Lower lobe of right lung (tissue), 2 donors: ENCODE results near the gene DHX35. TPM values are rescaled to one million over a fixed set of nuclear protein-coding genes. Genes with fewer than 3 reads are reported as not detected.
A peak's percentile ranks its signal among the peaks of the same experiment; 100 is the strongest.

ENCODE experiments used
- ATAC-seq, 2 donors: fragments of 200-7000 bp; cut with Tn5 transposase; one replicate each; pipeline ENCODE4 v1.9.1; 2020 to 2022; ENCODE audit warnings: mild to moderate bottlenecking in 2 of 2, moderate library complexity in 2 of 2
- DNase-seq: peaks from one replicate; pipeline ENCODE4 v3.0.0-alpha.2; 2020
- H3K27ac ChIP-seq: fragments of 200-600 bp; one replicate; pipeline ENCODE4 v1.8.0; 2022
- H3K27me3 ChIP-seq: fragments of 200-600 bp; one replicate; pipeline ENCODE4 v1.8.0; 2022; ENCODE audit warnings: low read depth
- H3K36me3 ChIP-seq: fragments of 200-600 bp; one replicate; pipeline ENCODE4 v1.8.0; 2022; ENCODE audit warnings: mild to moderate bottlenecking
- H3K4me1 ChIP-seq: fragments of 200-600 bp; one replicate; pipeline ENCODE4 v1.8.0; 2022
- H3K4me3 ChIP-seq: fragments of 200-600 bp; one replicate; pipeline ENCODE4 v1.8.0; 2022; ENCODE audit warnings: mild to moderate bottlenecking
- H3K9me3 ChIP-seq: fragments of 200-600 bp; one replicate; pipeline ENCODE4 v1.8.0; 2022
- intact Hi-C: fragments of 100-400 bp; cut with DNase I; formaldehyde crosslinking; loops from one replicate; pipeline ENCODE4 v1.11.0; 2022
- total RNA-seq: library from RNA; stranded (reverse); fragmentation: NEBNext Ultra II Directional; extraction: Animal tissue kit (Norgen Biotek cat#: 25700); gene quantifications from one replicate; pipeline ENCODE4 v1.2.1, GENCODE V29; 2021
- TF ChIP-seq, protein P1 (sequence below): fragments of 200-600 bp; IDR thresholded peaks from one replicate; pipeline ENCODE4 v1.8.0; 2022; ENCODE audit warnings: antibody characterized with exemption, mild to moderate bottlenecking
- donor health status: DM: no; HTN: yes; CAD: no; lungs with severe emphysema.

DHX35 gene
- total RNA-seq, 1 donor from 2014 or later: 10.5 TPM

DNA sequence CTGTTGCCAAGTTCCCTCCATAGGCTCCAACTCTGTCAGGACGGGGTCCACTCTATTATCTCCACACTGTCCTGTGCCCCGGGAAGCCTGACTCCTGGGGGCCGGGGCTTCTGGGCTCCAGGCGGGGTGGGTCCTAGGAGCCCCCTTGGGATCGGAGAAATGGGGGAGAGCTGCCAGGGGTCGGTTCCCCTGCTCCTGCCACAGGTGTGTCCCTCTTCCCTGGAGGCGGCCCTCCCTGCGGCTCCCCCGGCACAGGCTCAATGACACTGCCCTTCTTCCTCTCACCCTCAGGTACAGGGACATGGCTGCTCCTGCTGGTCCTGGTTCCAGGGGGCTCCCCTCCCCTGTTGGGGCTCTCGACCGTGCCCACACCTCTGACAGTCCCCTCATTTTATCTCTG, 110.0 kb downstream of the DHX35 start:
- DNase-seq (no peak), ATAC-seq (peak in 1 of 2 donors; percentile 21)
- Histone ChIP-seq H3K4me1 (no peaks in the 10 kb centered on the region), H3K4me3 (no peak overlapping the region), H3K9me3 (peaks cover 3% of the 10 kb centered on the region), H3K27ac (no peak overlapping the region), H3K36me3 (no peaks in the 10 kb centered on the region), H3K27me3 (no peaks in the 10 kb centered on the region)
- intact Hi-C loops: no loop called here
- TF ChIP-seq, protein P1, sequence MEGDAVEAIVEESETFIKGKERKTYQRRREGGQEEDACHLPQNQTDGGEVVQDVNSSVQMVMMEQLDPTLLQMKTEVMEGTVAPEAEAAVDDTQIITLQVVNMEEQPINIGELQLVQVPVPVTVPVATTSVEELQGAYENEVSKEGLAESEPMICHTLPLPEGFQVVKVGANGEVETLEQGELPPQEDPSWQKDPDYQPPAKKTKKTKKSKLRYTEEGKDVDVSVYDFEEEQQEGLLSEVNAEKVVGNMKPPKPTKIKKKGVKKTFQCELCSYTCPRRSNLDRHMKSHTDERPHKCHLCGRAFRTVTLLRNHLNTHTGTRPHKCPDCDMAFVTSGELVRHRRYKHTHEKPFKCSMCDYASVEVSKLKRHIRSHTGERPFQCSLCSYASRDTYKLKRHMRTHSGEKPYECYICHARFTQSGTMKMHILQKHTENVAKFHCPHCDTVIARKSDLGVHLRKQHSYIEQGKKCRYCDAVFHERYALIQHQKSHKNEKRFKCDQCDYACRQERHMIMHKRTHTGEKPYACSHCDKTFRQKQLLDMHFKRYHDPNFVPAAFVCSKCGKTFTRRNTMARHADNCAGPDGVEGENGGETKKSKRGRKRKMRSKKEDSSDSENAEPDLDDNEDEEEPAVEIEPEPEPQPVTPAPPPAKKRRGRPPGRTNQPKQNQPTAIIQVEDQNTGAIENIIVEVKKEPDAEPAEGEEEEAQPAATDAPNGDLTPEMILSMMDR: no peak

DNA sequence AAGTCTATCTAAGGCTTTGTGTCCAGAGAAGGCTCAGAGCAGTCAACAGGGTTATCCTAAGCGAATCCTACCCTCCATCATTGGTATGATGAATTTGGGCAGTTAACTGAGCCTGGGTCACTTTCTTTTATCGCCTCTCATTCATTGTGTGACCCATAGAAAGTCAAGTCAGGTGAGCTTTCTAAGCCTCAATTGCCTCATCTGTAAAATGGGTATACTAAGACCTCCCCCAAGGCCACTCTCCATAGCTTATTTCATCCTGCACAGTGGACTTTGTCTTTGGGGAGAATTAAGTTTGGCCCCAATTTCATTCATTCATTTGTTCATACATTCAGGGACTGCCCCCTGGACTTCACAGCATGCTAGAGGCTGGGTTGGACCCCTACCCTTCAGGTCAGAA, 110.5 kb downstream of the DHX35 start:
- DNase-seq: no peak
- intact Hi-C loops: no loop called here
- TF ChIP-seq, protein P1: no peak
- Histone ChIP-seq H3K27me3 (no peaks in the 10 kb centered on the region), H3K4me1 (no peaks in the 10 kb centered on the region), H3K36me3 (no peaks in the 10 kb centered on the region), H3K9me3 (peaks cover 3% of the 10 kb centered on the region), H3K4me3 (no peak overlapping the region), H3K27ac (no peak overlapping the region)
- ATAC-seq: no peak

DNA sequence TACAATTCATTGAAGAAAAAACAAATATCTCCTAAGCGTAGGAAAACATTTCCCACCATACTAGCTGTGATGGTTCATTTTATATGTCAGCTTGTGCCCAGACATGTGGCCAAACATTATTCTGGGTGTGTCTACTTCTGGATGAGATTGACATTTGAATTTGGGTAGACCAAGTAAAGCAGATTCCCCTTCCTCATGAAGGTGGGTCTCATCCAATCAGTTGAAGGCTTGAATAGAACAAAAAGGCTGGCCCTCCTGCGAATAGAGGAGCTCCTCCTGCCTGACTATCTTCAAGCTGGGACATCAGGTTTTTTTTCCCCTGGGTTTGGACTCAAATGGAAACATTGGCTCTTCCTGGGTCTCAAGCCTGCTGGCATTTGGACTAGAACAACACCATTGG, 113.6 kb downstream of the DHX35 start:
- H3K27ac ChIP-seq: no peak overlapping the region
- H3K4me1 ChIP-seq: no peaks in the 10 kb centered on the region
- DNase-seq (no peak), ATAC-seq (no peak)
- H3K4me3 ChIP-seq: no peak overlapping the region
- intact Hi-C loops: no loop called here
- no peaks in the 10 kb centered on the region for H3K9me3 ChIP-seq
- no peaks in the 10 kb centered on the region for H3K27me3 ChIP-seq
- TF ChIP-seq, protein P1: no peak
- no peaks in the 10 kb centered on the region for H3K36me3 ChIP-seq

DNA sequence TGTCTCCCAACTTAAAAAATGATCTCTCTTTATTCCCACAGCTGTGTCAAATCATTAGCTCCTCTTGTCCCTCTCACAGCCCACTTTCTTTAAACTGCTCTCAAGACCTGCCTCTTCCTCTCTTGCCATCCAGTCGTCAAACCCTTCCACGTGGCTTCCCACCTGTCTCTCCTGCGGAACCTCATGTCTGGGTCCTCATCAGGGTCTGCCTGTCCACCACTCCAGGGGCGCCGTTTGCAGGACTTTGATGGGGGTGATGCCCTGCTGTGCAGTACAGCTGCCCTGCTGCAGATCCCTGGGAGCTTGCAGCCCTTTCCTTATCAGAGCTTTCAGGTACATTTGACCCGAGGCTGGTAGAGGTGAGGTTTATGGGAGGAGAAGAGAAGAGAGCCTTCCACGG, 114.8 kb downstream of the DHX35 start:
- no peak for DNase-seq
- H3K9me3 ChIP-seq: no peaks in the 10 kb centered on the region
- H3K4me1 ChIP-seq: no peaks in the 10 kb centered on the region
- no peak overlapping the region for H3K4me3 ChIP-seq
- intact Hi-C loops: no loop called here
- ATAC-seq: no peak
- H3K36me3 ChIP-seq: no peaks in the 10 kb centered on the region
- TF ChIP-seq, protein P1: no peak
- H3K27ac ChIP-seq: no peak overlapping the region
- peaks cover 8% of the 10 kb centered on the region for H3K27me3 ChIP-seq

DNA sequence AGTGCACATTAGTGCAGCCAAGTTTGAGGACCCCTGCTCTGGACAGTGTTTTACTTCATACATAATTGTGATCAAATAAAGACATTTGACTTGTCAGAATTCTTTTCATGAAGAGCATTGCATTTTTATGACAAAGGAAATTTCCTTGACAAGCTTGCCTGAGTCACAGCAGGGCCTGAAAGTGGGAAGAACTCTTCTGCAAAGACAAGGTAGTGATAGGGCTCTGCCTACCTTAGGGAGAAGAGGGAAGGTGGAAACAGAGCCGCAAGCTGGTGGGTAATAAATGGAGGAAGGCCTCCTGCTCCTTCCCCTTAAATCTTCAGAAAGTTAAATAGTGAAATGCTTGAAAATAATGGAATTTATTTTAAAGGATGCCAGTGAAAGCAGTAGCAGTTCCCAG, 118.2 kb downstream of the DHX35 start:
- H3K36me3 ChIP-seq: no peaks in the 10 kb centered on the region
- no peak overlapping the region for H3K27ac ChIP-seq
- H3K9me3 ChIP-seq: no peaks in the 10 kb centered on the region
- DNase-seq (no peak), ATAC-seq (no peak)
- intact Hi-C loops: no loop called here
- no peaks in the 10 kb centered on the region for H3K4me1 ChIP-seq
- H3K4me3 ChIP-seq: no peak overlapping the region
- TF ChIP-seq, protein P1: no peak
- H3K27me3 ChIP-seq: peaks cover 8% of the 10 kb centered on the region

DNA sequence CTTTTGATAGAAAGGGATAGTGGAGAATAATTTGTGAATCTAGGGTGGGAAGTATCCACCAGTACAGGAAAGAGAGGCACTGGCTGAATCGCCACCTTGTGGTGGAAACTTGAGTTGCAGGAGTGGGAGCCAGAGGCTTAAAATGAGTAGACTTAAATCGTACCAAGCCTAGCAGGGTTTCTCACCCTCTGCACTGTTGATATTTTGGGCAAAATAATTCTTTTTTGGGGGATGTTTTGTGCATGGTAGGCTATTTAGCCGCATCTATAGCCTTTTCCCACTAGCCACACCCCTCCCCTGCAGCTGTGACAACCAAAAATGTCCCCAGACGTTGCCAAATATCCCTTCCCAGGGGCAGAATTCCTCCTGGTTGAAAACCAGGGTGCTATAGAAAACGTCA, 119.1 kb downstream of the DHX35 start:
- TF ChIP-seq, protein P1: peak; percentile 96
- ATAC-seq: peak; percentile 77 to 80
- intact Hi-C loops: no loop called here

More for the DNA sequence above, 119.1 kb downstream of the DHX35 start:
- peak; percentile 62 for DNase-seq
- no peaks in the 10 kb centered on the region for H3K36me3 ChIP-seq
- no peak overlapping the region for H3K27ac ChIP-seq
- no peak overlapping the region for H3K4me3 ChIP-seq
- H3K27me3 ChIP-seq: peaks cover 8% of the 10 kb centered on the region
- no peaks in the 10 kb centered on the region for H3K9me3 ChIP-seq
- no peaks in the 10 kb centered on the region for H3K4me1 ChIP-seq
